A549 (cell line): ENCODE data around the gene BAK1. TPM values are rescaled to one million over a fixed set of nuclear protein-coding genes. Genes with fewer than 3 reads are reported as not detected.
"Not testable (repeated sequence)": the region's sequence is repeated elsewhere in the genome, so short reads cannot be mapped to it uniquely, and the experiment has no call there.

ENCODE experiments used
- ATAC-seq, 2 experiments: fragments of 200-7000 bp in 1 of 2; fragments of >200 bp in 1 of 2; cut with Nextera tagmentation in 1 of 2; cut with Tn5 transposase in 1 of 2; 3 replicates each; pipeline versions ENCODE4 v1.8.0 to v1.9.1; 2018 to 2020; ENCODE audit warnings: mild to moderate bottlenecking in 1 of 2, moderate library complexity in 1 of 2
- CTCF ChIA-PET: fragments of 300-600 bp; sonication (Branson Sonifier 250); formaldehyde crosslinking; extraction: SDS; loops from one replicate; lab custom pipeline; 2021; ENCODE audit warnings: antibody characterized with exemption, inconsistent platforms; lab: Yijun Ruan, JAX
- POLR2A ChIA-PET: fragments of 350-600 bp; formaldehyde crosslinking; extraction: SDS; loops from one replicate; lab custom pipeline; 2021; ENCODE audit warnings: antibody characterized with exemption, inconsistent platforms; lab: Yijun Ruan, JAX
- DNase-seq, 2 experiments: peaks; one replicate each; pipeline versions ENCODE4 v3.0.0 to v3.0.0-alpha.2; 2011 to 2016; ENCODE audit warnings: low read depth in 1 of 2, low spot score in 1 of 2
- FAIRE-seq: peaks from 2 replicates; lab custom pipeline; 2011; peaks lifted over from hg19 to GRCh38; lab: Jason Lieb, UNC
- H3K27ac ChIP-seq, 2 experiments: fragments of >200 bp; sonication (Bioruptor Twin); formaldehyde crosslinking; 3 replicates each; pipeline ENCODE4 v1.5.1; 2016 to 2017
- H3K4me1 ChIP-seq: fragments of >200 bp; sonication (Bioruptor Twin); formaldehyde crosslinking; 3 replicates; pipeline ENCODE4 v1.6.1; 2016
- H3K4me2 ChIP-seq: fragments of >200 bp; sonication (Bioruptor Twin); formaldehyde crosslinking; 3 replicates; pipeline ENCODE4 v1.6.1; 2016
- H3K4me3 ChIP-seq: fragments of >200 bp; sonication (Bioruptor Twin); formaldehyde crosslinking; 3 replicates; pipeline ENCODE4 v1.5.1; 2016
- H3K9me3 ChIP-seq: fragments of >200 bp; sonication (Bioruptor Twin); formaldehyde crosslinking; 3 replicates; pipeline ENCODE4 v1.6.1; 2016
- BHLHE40 ChIP-seq: IDR thresholded peaks from 2 replicates; pipeline ENCODE4 v1.6.1; 2012; ENCODE audit warnings: low read depth, low read length, inconsistent platforms
- CEBPB ChIP-seq, 2 experiments: fragments of >200 bp in 1 of 2; sonication (Bioruptor Twin) in 1 of 2; formaldehyde crosslinking in 1 of 2; IDR thresholded peaks; 2 replicates each; pipeline ENCODE4 v1.6.1; 2012 to 2016
- CHD2 ChIP-seq: fragments of 150-350 bp; IDR thresholded peaks from 2 replicates; pipeline ENCODE4 v1.6.1; 2014; ENCODE audit warnings: low read length; ENCODE audit not compliant: partially characterized antibody
- FOSB ChIP-seq: fragments of 250-450 bp; sonication (Bioruptor Pico); IDR thresholded peaks from 2 replicates; pipeline ENCODE4 v1.5.0; 2020; ENCODE audit warnings: mild to moderate bottlenecking, moderate library complexity
- FOSL2 ChIP-seq, 2 experiments: fragments of 450-650 bp in 1 of 2; fragments of >200 bp in 1 of 2; sonication (Bioruptor Twin) in 1 of 2; formaldehyde crosslinking; IDR thresholded peaks; 2 replicates each; pipeline versions ENCODE4 v1.5.0 to v1.6.1; 2016 to 2020; ENCODE audit warnings: mild to moderate bottlenecking in 1 of 2, moderate library complexity in 1 of 2
- HEYL ChIP-seq: fragments of 250-450 bp; sonication (Bioruptor Pico); IDR thresholded peaks from 2 replicates; pipeline ENCODE4 v1.8.0; 2021; ENCODE audit warnings: mild to moderate bottlenecking, moderate library complexity
- KDM1A ChIP-seq: fragments of 200-600 bp; sonication (generic); IDR thresholded peaks from 2 replicates; pipeline ENCODE4 v1.6.1; 2016; ENCODE audit warnings: low read depth, mild to moderate bottlenecking
- NR3C1 ChIP-seq: fragments of >200 bp; sonication (Bioruptor Twin); formaldehyde crosslinking; IDR thresholded peaks from 3 replicates; pipeline ENCODE4 v1.6.1; 2017
- PHF8 ChIP-seq: fragments of 200-600 bp; sonication (generic); IDR thresholded peaks from 2 replicates; pipeline ENCODE4 v1.6.1; 2016; ENCODE audit warnings: low read depth, mild to moderate bottlenecking, antibody characterized with exemption, moderate library complexity, borderline replicate concordance
- POLR2AphosphoS2 ChIP-seq: conservative IDR thresholded peaks from 2 replicates; pipeline ENCODE4 v1.6.1; 2012; ENCODE audit warnings: low read length, improper control_type of control experiment, inconsistent platforms
- RFX5 ChIP-seq: fragments of 450-650 bp; IDR thresholded peaks from 2 replicates; pipeline ENCODE4 v1.7.1; 2014; ENCODE audit warnings: antibody characterized with exemption, mild to moderate bottlenecking, moderate library complexity
- TP53 ChIP-seq: fragments of 250-450 bp; sonication (Bioruptor Pico); IDR thresholded peaks from 2 replicates; pipeline ENCODE4 v1.5.0; 2021; ENCODE audit warnings: mild to moderate bottlenecking, moderate library complexity
- ZNF302 ChIP-seq: fragments of 250-450 bp; sonication (Bioruptor Pico); IDR thresholded peaks from 2 replicates; pipeline ENCODE4 v1.9.0; 2021; ENCODE audit warnings: inconsistent platforms, mild to moderate bottlenecking, moderate library complexity
- WGBS: methylation state at CpG from one replicate; pipeline ENCODE4 v1.1.6; 2017; ENCODE audit errors: missing lambda C conversion rate; 5-methylcytosine and 5-hydroxymethylcytosine counted together
- polyA plus RNA-seq, 4 experiments: library from polyadenylated mRNA; depleted of rRNA in 3 of 4; stranded (reverse); fragments of >200 nt; fragmentation: RNase III in 1 of 4; extraction: RNeasy Plus Mini Kit Qiagen cat#74134 plus additional on column Dnase treatment in 1 of 4; gene quantifications; 2 replicates in 3 of 4; 3 replicates in 1 of 4; pipeline ENCODE4 v1.2.3, GENCODE V29; 2011 to 2017
- TF ChIP-seq, protein P1 (sequence below): fragments of >200 bp; sonication (Bioruptor Twin); formaldehyde crosslinking; IDR thresholded peaks from 2 replicates; pipeline ENCODE4 v1.6.1; 2016
- TF ChIP-seq, protein P2 (sequence below): IDR thresholded peaks from 2 replicates; pipeline ENCODE4 v1.6.1; 2012
- TF ChIP-seq, protein P3 (sequence below): IDR thresholded peaks from 2 replicates; pipeline ENCODE4 v1.6.1; 2012; ENCODE audit warnings: low read depth, borderline replicate concordance

Gene BAK1
- polyA plus RNA-seq, 2 of the 4 experiments (the other 2 are of a cell fraction): 11.9 to 19.0 TPM

DNA sequence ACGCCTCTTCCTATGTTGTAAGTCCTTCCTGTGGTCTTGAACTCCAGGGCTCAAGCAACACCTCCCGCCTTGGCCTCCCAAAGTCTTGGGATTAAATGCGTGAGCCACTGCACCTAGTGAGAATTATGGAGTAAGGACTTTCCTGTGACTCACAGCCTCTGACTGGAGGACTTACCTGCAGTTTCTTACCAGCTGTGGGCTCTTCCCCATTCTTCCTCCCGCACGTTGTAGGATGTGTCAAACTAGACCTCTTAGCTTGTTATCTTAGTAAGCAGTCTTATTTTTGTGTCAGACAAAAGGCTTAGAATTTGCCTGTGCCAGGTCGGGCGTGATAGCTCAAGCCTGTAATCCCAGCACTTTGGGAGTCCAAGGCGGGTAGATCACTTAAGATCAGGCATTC, 30.9 kb downstream of the BAK1 start:
- H3K4me2 ChIP-seq: no peak overlapping the region
- FAIRE-seq (no peak), DNase-seq (no peak), ATAC-seq (no peak)
- H3K4me3 ChIP-seq: no peak overlapping the region
- no peak overlapping the region for H3K27ac ChIP-seq
- no peaks in the 10 kb centered on the region for H3K9me3 ChIP-seq
- WGBS: 84% methylated on average over 8 of the region's 8 CpGs
- CTCF ChIA-PET: interaction anchor here (0.9 kb wide), 1 partner anchor 36 kb away, joined by 3 read pairs; no protein-coding TSS in a partner anchor
- H3K4me1 ChIP-seq: no peaks in the 10 kb centered on the region
- TF ChIP-seq PHF8 (no peak), FOSL2 (IDR thresholded peaks at IDR 0.05) (no peak), FOSL2 (CRISPR knock-in tag; IDR thresholded peaks at IDR 0.05) (no peak), FOSB (CRISPR knock-in tag) (no peak)
- TF ChIP-seq, protein P1, sequence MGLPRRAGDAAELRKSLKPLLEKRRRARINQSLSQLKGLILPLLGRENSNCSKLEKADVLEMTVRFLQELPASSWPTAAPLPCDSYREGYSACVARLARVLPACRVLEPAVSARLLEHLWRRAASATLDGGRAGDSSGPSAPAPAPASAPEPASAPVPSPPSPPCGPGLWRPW: no peak
- TF ChIP-seq, all 56 proteins: peak for 0
- POLR2A ChIA-PET: no interaction called here

DNA sequence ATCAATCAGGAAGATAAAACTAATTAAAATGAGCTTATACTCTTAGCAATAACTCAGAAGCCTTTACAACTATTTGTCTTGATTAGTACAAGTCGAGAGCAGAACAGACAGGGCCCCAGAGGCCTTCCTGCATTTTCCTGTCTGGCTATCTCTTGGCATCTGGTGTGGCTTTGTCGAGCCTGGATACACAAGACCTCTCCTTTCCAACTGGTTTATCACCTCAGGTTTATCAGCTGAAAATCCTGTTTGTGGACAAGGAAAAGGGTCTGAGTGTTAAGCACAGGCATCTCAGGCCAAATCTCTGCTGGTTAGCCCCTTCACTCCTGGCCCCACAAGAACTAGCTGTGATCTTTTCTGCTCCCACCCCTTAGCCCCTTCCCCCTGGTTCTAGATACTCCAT, 32.6 kb downstream of the BAK1 start:
- ATAC-seq (no peak), DNase-seq (no peak), FAIRE-seq (no peak)
- no peaks in the 10 kb centered on the region for H3K9me3 ChIP-seq
- H3K4me2 ChIP-seq: no peak overlapping the region
- H3K4me3 ChIP-seq: no peak overlapping the region
- no peak overlapping the region for H3K27ac ChIP-seq
- no peaks in the 10 kb centered on the region for H3K4me1 ChIP-seq
- POLR2A ChIA-PET: no interaction called here
- WGBS: 31% methylated on average over 2 of the region's 2 CpGs
- CTCF ChIA-PET: interaction anchor here (0.7 to 1.6 kb wide), 3 partner anchors 15 to 32 kb away, joined by 3 to 9 read pairs (median 3); no protein-coding TSS in a partner anchor
- no peak for TF ChIP-seq RFX5
- no peak for TF ChIP-seq KDM1A
- no peak for TF ChIP-seq TP53 (CRISPR knock-in tag)
- TF ChIP-seq, protein P2, sequence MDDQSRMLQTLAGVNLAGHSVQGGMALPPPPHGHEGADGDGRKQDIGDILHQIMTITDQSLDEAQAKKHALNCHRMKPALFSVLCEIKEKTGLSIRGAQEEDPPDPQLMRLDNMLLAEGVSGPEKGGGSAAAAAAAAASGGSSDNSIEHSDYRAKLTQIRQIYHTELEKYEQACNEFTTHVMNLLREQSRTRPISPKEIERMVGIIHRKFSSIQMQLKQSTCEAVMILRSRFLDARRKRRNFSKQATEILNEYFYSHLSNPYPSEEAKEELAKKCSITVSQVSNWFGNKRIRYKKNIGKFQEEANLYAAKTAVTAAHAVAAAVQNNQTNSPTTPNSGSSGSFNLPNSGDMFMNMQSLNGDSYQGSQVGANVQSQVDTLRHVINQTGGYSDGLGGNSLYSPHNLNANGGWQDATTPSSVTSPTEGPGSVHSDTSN: no peak
- TF ChIP-seq ZNF302: no peak
- no peak for TF ChIP-seq BHLHE40
- TF ChIP-seq CHD2: no peak
- TF ChIP-seq CEBPB (IDR thresholded peaks at IDR 0.05): no peak
- TF ChIP-seq NR3C1: no peak
- TF ChIP-seq POLR2AphosphoS2: no peak
- no peak for TF ChIP-seq FOSL2 (IDR thresholded peaks at IDR 0.05)
- no peak for TF ChIP-seq FOSL2 (CRISPR knock-in tag; IDR thresholded peaks at IDR 0.05)

DNA sequence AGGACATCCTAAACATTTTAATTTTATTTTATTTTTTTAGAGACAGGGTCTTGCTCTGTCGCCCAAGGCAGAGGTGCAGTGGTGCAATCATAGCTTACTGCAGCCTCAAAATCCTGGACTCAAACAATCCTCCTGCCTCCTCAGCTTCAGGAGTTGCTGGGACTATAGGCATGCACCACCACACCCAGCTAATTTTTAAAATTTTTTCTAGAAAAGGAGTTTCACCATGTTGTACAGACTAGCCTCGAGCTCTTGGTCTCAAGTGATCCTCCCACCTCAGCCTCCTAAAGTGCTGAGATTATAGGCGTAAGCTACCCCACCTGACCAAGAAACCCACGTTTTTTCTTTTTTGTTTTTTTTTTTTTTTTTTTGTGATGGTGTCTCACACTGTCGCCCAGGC, 33.3 kb downstream of the BAK1 start:
- 74% methylated on average over 5 of the region's 5 CpGs for WGBS
- ChIA-PET CTCF (interaction anchor here (0.7 kb wide), 1 partner anchor 33 kb away, joined by 3 read pairs; no protein-coding TSS in a partner anchor), POLR2A (no interaction called here)

DNA sequence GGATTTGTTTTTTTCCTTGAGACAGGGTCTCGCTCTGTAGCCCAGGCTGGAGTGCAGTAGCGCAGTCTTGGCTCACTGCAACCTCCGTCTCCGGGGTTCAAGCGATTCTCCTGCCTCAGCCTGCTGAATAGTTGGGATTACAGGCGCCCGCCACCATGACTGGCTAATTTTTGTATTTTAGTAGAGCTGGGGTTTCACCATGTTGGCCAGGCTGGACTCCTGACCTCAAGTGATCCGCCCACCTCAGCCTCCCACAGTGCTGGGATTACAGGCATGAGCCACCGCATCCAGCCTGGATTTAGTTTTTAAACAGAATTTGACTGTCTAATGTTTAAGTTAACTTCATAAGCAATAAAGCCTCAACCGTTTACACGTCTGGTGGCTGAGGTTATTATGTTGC, 34.8 kb downstream of the BAK1 start:
- CTCF ChIA-PET: interaction anchor here (1.3 kb wide), 1 partner anchor 12 kb away, joined by 3 read pairs; no protein-coding TSS in a partner anchor
- POLR2A ChIA-PET, ATAC-seq, H3K27ac ChIP-seq, H3K4me2 ChIP-seq, DNase-seq, FAIRE-seq, H3K4me1 ChIP-seq, H3K4me3 ChIP-seq, H3K9me3 ChIP-seq: not testable (repeated sequence)
- WGBS: 91% methylated on average over 9 of the region's 11 CpGs

More for the DNA sequence above, 33.3 kb downstream of the BAK1 start:
- DNase-seq (no peak), FAIRE-seq (no peak), ATAC-seq (no peak)
- TF ChIP-seq, protein P3, sequence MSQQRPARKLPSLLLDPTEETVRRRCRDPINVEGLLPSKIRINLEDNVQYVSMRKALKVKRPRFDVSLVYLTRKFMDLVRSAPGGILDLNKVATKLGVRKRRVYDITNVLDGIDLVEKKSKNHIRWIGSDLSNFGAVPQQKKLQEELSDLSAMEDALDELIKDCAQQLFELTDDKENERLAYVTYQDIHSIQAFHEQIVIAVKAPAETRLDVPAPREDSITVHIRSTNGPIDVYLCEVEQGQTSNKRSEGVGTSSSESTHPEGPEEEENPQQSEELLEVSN: no peak
- no peak for TF ChIP-seq HEYL
- no peaks in the 10 kb centered on the region for H3K9me3 ChIP-seq
- H3K27ac ChIP-seq: no peak overlapping the region
- H3K4me2 ChIP-seq: no peak overlapping the region
- H3K4me3 ChIP-seq: no peak overlapping the region
- no peaks in the 10 kb centered on the region for H3K4me1 ChIP-seq
